ENCODE results near the gene MRPL22.

GRCh38 chr5:154968953-154969352 is 28.1 kb downstream of the MRPL22 start:
- TF ChIP-seq CTCF (conservative IDR thresholded peaks at IDR 0.05; ENCODE audit: low read depth, low read length): no peak
- no peak for TF ChIP-seq EZH2 (IDR thresholded peaks at IDR 0.05; ENCODE audit: low read length, unreplicated experiment)

All from PC-3 (cell line).